ENCODE results near the gene PKN2. TPM values are rescaled to one million over a fixed set of nuclear protein-coding genes. Genes with fewer than 3 reads are reported as not detected.
"Not testable (repeated sequence)": the region's sequence is repeated elsewhere in the genome, so short reads cannot be mapped to it uniquely, and the experiment has no call there.

The PKN2 gene
- total and polyA plus RNA-seq, 2 donors from 2014 or later = 7.3 to 49.3 TPM

GRCh38 chr1:88867743-88868521 lies 183.9 kb downstream of the PKN2 start:
- Histone ChIP-seq H3K4me3 (ENCODE audit: low read length in 3 of 3) (no peak overlapping the region), H3K27me3 (ENCODE audit: control insufficient read depth, insufficient read depth, low read length) (no peaks in the 10 kb centered on the region), H3K9ac (ENCODE audit: low read length in 3 of 3) (no peak overlapping the region), H3K4me1 (ENCODE audit: control insufficient read depth in 2 of 3, insufficient read depth in 2 of 3, low read depth in 1 of 3, low read length in 3 of 3) (peaks cover 0 to 4% (median 0%) of the 10 kb centered on the region in 3 donors), H3K27ac (ENCODE audit: low read depth in 2 of 2, low read length in 2 of 2) (no peak overlapping the region), H3K9me3 (ENCODE audit: control insufficient read depth in 2 of 3, insufficient read depth in 1 of 3, low read length in 3 of 3) (no peaks in the 10 kb centered on the region), H3K36me3 (ENCODE audit: control insufficient read depth in 2 of 3, insufficient read depth in 3 of 3, low read length in 3 of 3) (peaks cover 0 to 4% (median 0%) of the 10 kb centered on the region in 3 donors)
- FAIRE-seq (no peak), DNase-seq (no peak)
- intact Hi-C loops (cut with DNase I) = no loop called here
- no peak for TF ChIP-seq CTCF (IDR thresholded peaks at IDR 0.05; ENCODE audit: borderline replicate concordance, extremely low read depth, insufficient read depth)

- intact Hi-C loops (cut with DNase I) = not testable (repeated sequence)
Measured at GRCh38 chr1:88869644-88870043, 185.6 kb downstream of the PKN2 start.

GRCh38 chr1:88873737-88874349 lies 189.8 kb downstream of the PKN2 start:
- intact Hi-C loops (cut with DNase I) = no loop called here
- FAIRE-seq (no peak), DNase-seq (no peak)
- Histone ChIP-seq H3K9me3 (ENCODE audit: control insufficient read depth in 2 of 3, insufficient read depth in 1 of 3, low read length in 3 of 3) (no peaks in the 10 kb centered on the region), H3K4me1 (ENCODE audit: control insufficient read depth in 2 of 3, insufficient read depth in 2 of 3, low read depth in 1 of 3, low read length in 3 of 3) (peaks cover 0 to 2% (median 0%) of the 10 kb centered on the region in 3 donors), H3K9ac (ENCODE audit: low read length in 3 of 3) (no peak overlapping the region), H3K4me3 (ENCODE audit: low read length in 3 of 3) (no peak overlapping the region), H3K36me3 (ENCODE audit: control insufficient read depth in 2 of 3, insufficient read depth in 3 of 3, low read length in 3 of 3) (no peaks in the 10 kb centered on the region), H3K27ac (ENCODE audit: low read depth in 2 of 2, low read length in 2 of 2) (no peak overlapping the region), H3K27me3 (ENCODE audit: control insufficient read depth, insufficient read depth, low read length) (no peaks in the 10 kb centered on the region)
- no peak for TF ChIP-seq CTCF (IDR thresholded peaks at IDR 0.05; ENCODE audit: borderline replicate concordance, extremely low read depth, insufficient read depth)

More at GRCh38 chr1:88869644-88870043, 185.6 kb downstream of the PKN2 start:
- not testable (repeated sequence) for H3K4me1 ChIP-seq (ENCODE audit: control insufficient read depth in 2 of 3, insufficient read depth in 2 of 3, low read depth in 1 of 3, low read length in 3 of 3); H3K27ac ChIP-seq (ENCODE audit: low read depth in 2 of 2, low read length in 2 of 2); H3K9me3 ChIP-seq (ENCODE audit: control insufficient read depth in 2 of 3, insufficient read depth in 1 of 3, low read length in 3 of 3); H3K9ac ChIP-seq (ENCODE audit: low read length in 3 of 3); H3K36me3 ChIP-seq (ENCODE audit: control insufficient read depth in 2 of 3, insufficient read depth in 3 of 3, low read length in 3 of 3); H3K4me3 ChIP-seq (ENCODE audit: low read length in 3 of 3); DNase-seq; FAIRE-seq; H3K27me3 ChIP-seq (ENCODE audit: control insufficient read depth, insufficient read depth, low read length)

- Histone ChIP-seq H3K4me3 (ENCODE audit: low read length in 3 of 3) (no peak overlapping the region), H3K27ac (ENCODE audit: low read depth in 2 of 2, low read length in 2 of 2) (no peak overlapping the region), H3K9me3 (ENCODE audit: control insufficient read depth in 2 of 3, insufficient read depth in 1 of 3, low read length in 3 of 3) (no peaks in the 10 kb centered on the region), H3K9ac (ENCODE audit: low read length in 3 of 3) (no peak overlapping the region), H3K27me3 (ENCODE audit: control insufficient read depth, insufficient read depth, low read length) (no peaks in the 10 kb centered on the region), H3K4me1 (ENCODE audit: control insufficient read depth in 2 of 3, insufficient read depth in 2 of 3, low read depth in 1 of 3, low read length in 3 of 3) (peaks cover 0 to 2% (median 0%) of the 10 kb centered on the region in 3 donors), H3K36me3 (ENCODE audit: control insufficient read depth in 2 of 3, insufficient read depth in 3 of 3, low read length in 3 of 3) (no peaks in the 10 kb centered on the region)
- no peak for TF ChIP-seq CTCF (IDR thresholded peaks at IDR 0.05; ENCODE audit: borderline replicate concordance, extremely low read depth, insufficient read depth)
- peak in 1 of 5 donors; percentile 7 for DNase-seq
- intact Hi-C loops (cut with DNase I) = no loop called here
- FAIRE-seq = no peak
Measured at GRCh38 chr1:88875595-88875994, 191.5 kb downstream of the PKN2 start.

Data from kidney (tissue), 14 donors.